Stimulated activated naive CD8-positive, alpha-beta T cell treated with anti-CD3 and anti-CD28 coated beads, Interleukin-15, Interleukin-2, amounts not matched to agents 100 ng/mL and 50 ng/mL, for 24 hours (primary cell): Measurements from ENCODE around the gene TACR1.
"Not testable (repeated sequence)": the region's sequence is repeated elsewhere in the genome, so short reads cannot be mapped to it uniquely, and the experiment has no call there.

Experiments
- H3K27ac Mint-ChIP-seq: one replicate; pipeline ENCODE4 v1.8.0; 2021; ENCODE audit warnings: mild to moderate bottlenecking, mixed read lengths
- H3K27me3 Mint-ChIP-seq: one replicate; pipeline ENCODE4 v1.8.0; 2021; ENCODE audit warnings: mixed read lengths
- H3K36me3 Mint-ChIP-seq: one replicate; pipeline ENCODE4 v1.8.0; 2021; ENCODE audit warnings: low read depth, mixed read lengths
- H3K4me1 Mint-ChIP-seq: one replicate; pipeline ENCODE4 v1.8.0; 2021; ENCODE audit warnings: low read depth, mixed read lengths
- H3K4me3 Mint-ChIP-seq: one replicate; pipeline ENCODE4 v1.8.0; 2021; ENCODE audit warnings: mild to moderate bottlenecking, mixed read lengths
- H3K9me3 Mint-ChIP-seq: one replicate; pipeline ENCODE4 v1.8.0; 2021; ENCODE audit warnings: mixed read lengths

Gene TACR1

DNA sequence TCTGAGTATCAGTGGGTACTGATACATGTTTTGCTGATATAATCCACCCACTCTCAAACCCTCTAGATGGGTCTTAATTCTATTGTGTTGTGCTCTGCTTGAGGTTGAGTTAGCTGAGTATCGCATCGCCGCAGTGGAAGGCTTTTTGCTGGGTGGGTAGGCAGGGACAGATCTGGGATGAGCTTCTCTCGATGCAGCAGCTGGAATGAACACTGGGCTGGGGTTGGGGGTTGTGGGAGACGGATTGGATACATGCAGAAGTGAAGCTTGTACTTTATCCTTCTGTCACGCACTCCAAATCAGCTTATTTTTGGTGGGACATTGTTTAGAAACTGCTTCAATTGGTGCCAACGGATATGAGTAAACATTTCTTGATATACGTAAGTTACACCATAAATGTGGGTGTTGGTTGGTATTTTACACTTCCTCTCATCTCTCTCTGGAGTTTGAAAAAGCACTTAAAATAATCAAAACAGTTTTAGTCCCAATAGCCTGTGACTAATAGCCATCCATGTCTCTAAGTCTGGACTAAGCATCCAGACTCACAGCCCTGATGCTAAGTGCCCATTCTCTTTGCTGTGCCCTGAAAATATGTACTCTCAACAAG lies 133.8 kb downstream of the TACR1 start:
- Mint-ChIP-seq H3K4me1 (no peaks in the 10 kb centered on the region), H3K36me3 (no peaks in the 10 kb centered on the region), H3K9me3 (no peaks in the 10 kb centered on the region), H3K27me3 (no peaks in the 10 kb centered on the region), H3K27ac (no peak overlapping the region), H3K4me3 (no peak overlapping the region)

GRCh38 chr2:75064691-75065396 lies 134.5 kb downstream of the TACR1 start:
- Mint-ChIP-seq H3K9me3 (no peaks in the 10 kb centered on the region), H3K36me3 (no peaks in the 10 kb centered on the region), H3K4me3 (no peak overlapping the region), H3K4me1 (no peaks in the 10 kb centered on the region), H3K27me3 (no peaks in the 10 kb centered on the region), H3K27ac (no peak overlapping the region)

GRCh38 chr2:75063906-75064305 lies 135.4 kb downstream of the TACR1 start:
- no peaks in the 10 kb centered on the region for H3K4me1 Mint-ChIP-seq
- H3K27ac Mint-ChIP-seq = no peak overlapping the region
- no peaks in the 10 kb centered on the region for H3K27me3 Mint-ChIP-seq
- no peaks in the 10 kb centered on the region for H3K9me3 Mint-ChIP-seq
- no peaks in the 10 kb centered on the region for H3K36me3 Mint-ChIP-seq
- H3K4me3 Mint-ChIP-seq = no peak overlapping the region

- H3K27me3 Mint-ChIP-seq = no peaks in the 10 kb centered on the region
- no peak overlapping the region for H3K27ac Mint-ChIP-seq
- no peaks in the 10 kb centered on the region for H3K36me3 Mint-ChIP-seq
- no peaks in the 10 kb centered on the region for H3K4me1 Mint-ChIP-seq
- no peak overlapping the region for H3K4me3 Mint-ChIP-seq
- H3K9me3 Mint-ChIP-seq = no peaks in the 10 kb centered on the region
Observed at GRCh38 chr2:75058427-75058826, 140.9 kb downstream of the TACR1 start.

GRCh38 chr2:75057150-75057549 lies 142.2 kb downstream of the TACR1 start:
- H3K27me3 Mint-ChIP-seq, H3K4me3 Mint-ChIP-seq, H3K36me3 Mint-ChIP-seq, H3K27ac Mint-ChIP-seq, H3K9me3 Mint-ChIP-seq, H3K4me1 Mint-ChIP-seq: not testable (repeated sequence)

GRCh38 chr2:75055820-75056675 lies 143.3 kb downstream of the TACR1 start:
- Mint-ChIP-seq H3K36me3 (no peaks in the 10 kb centered on the region), H3K27ac (no peak overlapping the region), H3K4me3 (no peak overlapping the region), H3K27me3 (no peaks in the 10 kb centered on the region), H3K4me1 (no peaks in the 10 kb centered on the region), H3K9me3 (no peaks in the 10 kb centered on the region)

DNA sequence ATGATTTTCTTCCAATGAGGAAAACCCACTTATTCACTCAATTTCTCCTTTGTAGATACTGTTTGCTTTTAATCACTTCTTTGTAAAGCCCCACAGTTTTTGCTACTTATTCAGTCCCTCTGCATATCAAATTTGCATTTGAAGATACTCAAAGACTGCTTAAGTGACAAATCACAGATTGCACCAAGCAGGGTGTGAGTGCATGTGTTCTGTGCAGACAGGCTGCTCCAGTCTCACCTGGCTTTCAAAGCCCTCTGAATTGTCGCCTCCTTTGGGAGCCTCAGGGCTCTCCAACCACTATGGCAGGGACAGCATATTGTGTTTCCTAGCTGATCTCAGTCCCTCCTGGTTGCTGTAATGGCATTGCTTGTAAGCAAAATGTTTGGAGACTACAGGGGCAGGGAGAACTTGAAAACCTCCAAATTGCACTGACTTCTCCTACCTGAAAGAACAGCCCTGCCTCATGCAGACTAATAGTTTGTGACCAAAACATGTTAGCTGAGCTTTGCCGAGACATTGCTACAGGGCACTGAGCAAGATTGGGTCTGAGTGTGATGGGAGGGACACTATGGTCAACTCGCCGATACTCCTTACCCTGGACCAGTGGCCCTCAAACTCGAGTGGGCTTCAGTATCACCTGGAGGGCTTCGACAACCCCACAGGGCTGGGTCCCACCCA lies 144.0 kb downstream of the TACR1 start:
- no peak overlapping the region for H3K27ac Mint-ChIP-seq
- H3K4me1 Mint-ChIP-seq = no peaks in the 10 kb centered on the region
- H3K4me3 Mint-ChIP-seq = no peak overlapping the region
- H3K36me3 Mint-ChIP-seq = no peaks in the 10 kb centered on the region
- no peaks in the 10 kb centered on the region for H3K9me3 Mint-ChIP-seq
- H3K27me3 Mint-ChIP-seq = no peaks in the 10 kb centered on the region

GRCh38 chr2:75054296-75054695 lies 145.0 kb downstream of the TACR1 start:
- Mint-ChIP-seq H3K27me3 (no peaks in the 10 kb centered on the region), H3K36me3 (no peaks in the 10 kb centered on the region), H3K9me3 (no peaks in the 10 kb centered on the region), H3K27ac (no peak overlapping the region), H3K4me1 (no peaks in the 10 kb centered on the region), H3K4me3 (no peak overlapping the region)

GRCh38 chr2:75053484-75054112 lies 145.7 kb downstream of the TACR1 start:
- Mint-ChIP-seq H3K36me3 (no peaks in the 10 kb centered on the region), H3K4me1 (no peaks in the 10 kb centered on the region), H3K9me3 (no peaks in the 10 kb centered on the region), H3K27me3 (no peaks in the 10 kb centered on the region), H3K4me3 (no peak overlapping the region), H3K27ac (no peak overlapping the region)

GRCh38 chr2:75047992-75048625 lies 151.2 kb downstream of the TACR1 start:
- no peaks in the 10 kb centered on the region for H3K36me3 Mint-ChIP-seq
- H3K4me1 Mint-ChIP-seq = no peaks in the 10 kb centered on the region
- no peaks in the 10 kb centered on the region for H3K9me3 Mint-ChIP-seq
- H3K27ac Mint-ChIP-seq = no peak overlapping the region
- H3K27me3 Mint-ChIP-seq = no peaks in the 10 kb centered on the region
- H3K4me3 Mint-ChIP-seq = no peak overlapping the region

GRCh38 chr2:75047189-75047991 lies 151.9 kb downstream of the TACR1 start:
- no peak overlapping the region for H3K4me3 Mint-ChIP-seq
- no peaks in the 10 kb centered on the region for H3K27me3 Mint-ChIP-seq
- no peaks in the 10 kb centered on the region for H3K4me1 Mint-ChIP-seq
- H3K9me3 Mint-ChIP-seq = no peaks in the 10 kb centered on the region
- no peak overlapping the region for H3K27ac Mint-ChIP-seq
- H3K36me3 Mint-ChIP-seq = no peaks in the 10 kb centered on the region

DNA sequence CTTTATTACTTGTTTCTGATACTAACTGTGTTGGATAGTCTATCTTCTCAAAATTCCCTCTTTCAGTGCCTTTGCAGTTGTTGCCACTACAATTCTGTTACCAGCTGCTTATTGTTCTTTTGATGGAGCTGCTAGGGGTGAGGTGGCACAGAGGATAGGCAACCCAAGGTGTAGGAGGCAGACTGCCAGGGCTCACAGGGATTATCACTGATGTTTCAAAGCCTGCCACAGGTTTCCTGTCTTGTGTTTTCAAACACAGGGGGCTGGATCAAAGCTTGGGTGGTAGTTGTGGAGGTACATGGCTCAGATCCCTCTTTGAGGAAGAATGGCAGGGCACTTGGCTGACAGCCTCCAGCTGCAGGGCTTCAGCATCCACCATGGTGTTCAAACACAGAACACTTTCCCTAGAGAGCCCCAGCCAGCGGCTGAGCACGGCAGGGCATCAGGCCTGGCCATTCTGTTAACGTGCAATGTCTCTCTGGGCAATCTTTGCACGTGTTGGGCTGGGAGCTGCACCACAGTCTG lies 153.7 kb downstream of the TACR1 start:
- Mint-ChIP-seq H3K4me3 (no peak overlapping the region), H3K27me3 (no peaks in the 10 kb centered on the region), H3K9me3 (no peaks in the 10 kb centered on the region), H3K27ac (no peak overlapping the region), H3K4me1 (no peaks in the 10 kb centered on the region), H3K36me3 (no peaks in the 10 kb centered on the region)

DNA sequence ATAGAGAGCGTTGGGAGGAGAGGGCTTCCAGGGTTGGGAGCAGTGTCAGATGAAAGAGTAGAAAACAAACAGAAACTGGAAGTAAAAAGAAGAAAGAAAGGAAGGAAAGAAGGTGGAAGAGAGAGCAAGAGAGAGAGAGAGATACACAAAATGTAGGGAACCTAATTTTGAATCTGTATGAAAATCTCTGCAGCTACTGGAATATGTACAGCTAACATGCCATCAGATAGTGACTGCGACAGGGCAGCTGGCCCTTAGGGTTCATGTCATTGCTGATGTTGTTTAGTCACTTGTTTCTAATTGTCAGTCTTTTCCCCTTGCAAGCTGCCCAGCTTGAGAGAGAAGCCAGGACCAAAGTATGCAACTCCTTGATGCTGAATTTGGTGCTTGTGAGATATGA lies 155.0 kb downstream of the TACR1 start:
- Mint-ChIP-seq H3K4me3 (no peak overlapping the region), H3K27ac (no peak overlapping the region), H3K4me1 (no peaks in the 10 kb centered on the region), H3K9me3 (no peaks in the 10 kb centered on the region), H3K36me3 (no peaks in the 10 kb centered on the region), H3K27me3 (no peaks in the 10 kb centered on the region)
